B cell (primary cell): ENCODE results near the gene APOLD1.

Source experiments
- EZH2 ChIP-seq: IDR thresholded peaks from 2 replicates; pipeline ENCODE4 v1.6.1; 2012; ENCODE audit warnings: borderline replicate concordance, low read depth, mild to moderate bottlenecking, moderate library complexity, low read length; ENCODE audit not compliant: insufficient read depth, poor library complexity, severe bottlenecking
- TF ChIP-seq, protein P1 (sequence below): fragments of 200-600 bp; IDR thresholded peaks from one replicate; pipeline ENCODE4 v1.8.0; 2022; ENCODE audit warnings: antibody characterized with exemption, mild to moderate bottlenecking

DNA sequence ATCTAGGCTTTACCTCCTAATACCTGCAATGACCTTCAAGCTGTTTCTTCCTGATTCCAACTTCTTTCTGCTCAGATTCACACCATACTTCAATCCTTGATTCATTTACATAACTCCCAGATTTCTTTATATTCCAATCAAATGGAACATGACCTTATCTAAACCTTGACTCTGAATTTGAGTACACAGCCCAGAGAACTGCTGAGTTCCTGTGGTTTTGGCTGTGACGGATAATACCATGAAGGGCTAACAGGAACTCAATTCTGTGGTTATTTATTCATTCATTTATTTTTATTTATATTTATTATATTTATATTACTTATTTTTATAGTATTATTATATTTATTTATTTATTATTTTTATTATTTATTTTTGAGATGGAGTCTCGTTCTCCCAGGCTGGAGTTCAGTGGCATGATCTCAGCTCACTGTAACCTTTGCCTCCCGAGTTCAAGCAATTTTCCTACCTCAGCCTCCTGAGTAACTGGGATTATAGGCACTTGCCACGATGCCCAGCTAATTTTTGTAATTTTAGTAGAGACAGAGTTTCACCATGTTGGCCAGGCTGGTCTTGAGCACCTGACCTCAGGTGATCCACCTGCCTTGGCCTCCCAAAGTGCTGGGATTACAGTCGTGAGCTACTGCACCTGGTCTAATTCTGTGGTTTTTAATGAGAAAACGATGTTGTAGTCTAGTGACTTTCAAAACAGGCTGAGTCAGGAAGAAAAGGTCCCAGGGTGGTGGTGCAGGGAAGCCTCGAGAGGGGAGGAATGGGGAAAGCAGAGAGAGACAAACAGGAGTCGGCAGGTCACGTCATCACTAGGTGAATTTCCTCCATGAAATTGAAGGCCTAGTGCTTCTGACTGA lies 11.7 kb downstream of the APOLD1 start:
- TF ChIP-seq, protein P1, sequence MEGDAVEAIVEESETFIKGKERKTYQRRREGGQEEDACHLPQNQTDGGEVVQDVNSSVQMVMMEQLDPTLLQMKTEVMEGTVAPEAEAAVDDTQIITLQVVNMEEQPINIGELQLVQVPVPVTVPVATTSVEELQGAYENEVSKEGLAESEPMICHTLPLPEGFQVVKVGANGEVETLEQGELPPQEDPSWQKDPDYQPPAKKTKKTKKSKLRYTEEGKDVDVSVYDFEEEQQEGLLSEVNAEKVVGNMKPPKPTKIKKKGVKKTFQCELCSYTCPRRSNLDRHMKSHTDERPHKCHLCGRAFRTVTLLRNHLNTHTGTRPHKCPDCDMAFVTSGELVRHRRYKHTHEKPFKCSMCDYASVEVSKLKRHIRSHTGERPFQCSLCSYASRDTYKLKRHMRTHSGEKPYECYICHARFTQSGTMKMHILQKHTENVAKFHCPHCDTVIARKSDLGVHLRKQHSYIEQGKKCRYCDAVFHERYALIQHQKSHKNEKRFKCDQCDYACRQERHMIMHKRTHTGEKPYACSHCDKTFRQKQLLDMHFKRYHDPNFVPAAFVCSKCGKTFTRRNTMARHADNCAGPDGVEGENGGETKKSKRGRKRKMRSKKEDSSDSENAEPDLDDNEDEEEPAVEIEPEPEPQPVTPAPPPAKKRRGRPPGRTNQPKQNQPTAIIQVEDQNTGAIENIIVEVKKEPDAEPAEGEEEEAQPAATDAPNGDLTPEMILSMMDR, result no peak
- no peak for TF ChIP-seq EZH2
